ENCODE data around the gene ZBTB7C.

The ZBTB7C gene

DNA sequence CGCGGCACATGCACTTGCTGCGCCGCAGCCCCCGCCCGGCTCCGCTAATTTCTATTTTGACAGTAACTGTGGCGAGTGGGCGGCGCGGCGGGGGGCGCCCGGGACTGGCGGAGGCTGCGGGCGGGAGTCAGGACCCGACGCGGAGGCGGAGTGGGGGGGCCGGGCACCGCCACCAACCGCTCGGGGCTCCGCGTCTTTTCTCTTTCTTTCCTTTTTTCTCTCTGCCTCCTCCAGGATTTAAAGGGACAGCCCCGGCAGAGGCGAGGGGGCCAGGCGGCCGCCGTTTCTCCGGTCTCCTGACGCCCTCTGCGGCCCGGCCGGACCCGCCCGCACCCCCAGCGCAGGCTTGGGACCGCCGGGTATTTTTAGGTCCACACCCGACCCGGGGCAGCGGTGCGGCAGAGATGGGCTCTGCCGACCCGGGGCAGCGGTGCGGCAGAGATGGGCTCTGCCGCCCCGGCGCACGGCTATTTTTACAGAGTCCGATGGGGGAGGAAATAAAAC lies 460 bp upstream of the ZBTB7C start (continued):
- TF ChIP-seq SETDB1 (IDR thresholded peaks at IDR 0.05; ENCODE audit: insufficient read length, low read length): no peak
- TF ChIP-seq, protein P1, sequence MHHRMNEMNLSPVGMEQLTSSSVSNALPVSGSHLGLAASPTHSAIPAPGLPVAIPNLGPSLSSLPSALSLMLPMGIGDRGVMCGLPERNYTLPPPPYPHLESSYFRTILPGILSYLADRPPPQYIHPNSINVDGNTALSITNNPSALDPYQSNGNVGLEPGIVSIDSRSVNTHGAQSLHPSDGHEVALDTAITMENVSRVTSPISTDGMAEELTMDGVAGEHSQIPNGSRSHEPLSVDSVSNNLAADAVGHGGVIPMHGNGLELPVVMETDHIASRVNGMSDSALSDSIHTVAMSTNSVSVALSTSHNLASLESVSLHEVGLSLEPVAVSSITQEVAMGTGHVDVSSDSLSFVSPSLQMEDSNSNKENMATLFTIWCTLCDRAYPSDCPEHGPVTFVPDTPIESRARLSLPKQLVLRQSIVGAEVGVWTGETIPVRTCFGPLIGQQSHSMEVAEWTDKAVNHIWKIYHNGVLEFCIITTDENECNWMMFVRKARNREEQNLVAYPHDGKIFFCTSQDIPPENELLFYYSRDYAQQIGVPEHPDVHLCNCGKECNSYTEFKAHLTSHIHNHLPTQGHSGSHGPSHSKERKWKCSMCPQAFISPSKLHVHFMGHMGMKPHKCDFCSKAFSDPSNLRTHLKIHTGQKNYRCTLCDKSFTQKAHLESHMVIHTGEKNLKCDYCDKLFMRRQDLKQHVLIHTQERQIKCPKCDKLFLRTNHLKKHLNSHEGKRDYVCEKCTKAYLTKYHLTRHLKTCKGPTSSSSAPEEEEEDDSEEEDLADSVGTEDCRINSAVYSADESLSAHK (tag by site-specific recombination; IDR thresholded peaks at IDR 0.05): no peak
- no peak for TF ChIP-seq ZBTB10 (tag by site-specific recombination; IDR thresholded peaks at IDR 0.05)
- no peak for TF ChIP-seq GLI4 (tag by site-specific recombination; IDR thresholded peaks at IDR 0.05)
- no peak for TF ChIP-seq SCRT2 (tag by site-specific recombination; IDR thresholded peaks at IDR 0.05)
- TF ChIP-seq ZBTB1 (tag by site-specific recombination; IDR thresholded peaks at IDR 0.05): no peak
- no peak for TF ChIP-seq ZFP69B (tag by site-specific recombination; IDR thresholded peaks at IDR 0.05)
- TF ChIP-seq ZNF302 (tag by site-specific recombination; IDR thresholded peaks at IDR 0.05; ENCODE audit: low read depth): no peak
- TF ChIP-seq ZNF366 (tag by site-specific recombination; conservative IDR thresholded peaks at IDR 0.05): no peak
- no peak for TF ChIP-seq ZNF704 (tag by site-specific recombination; IDR thresholded peaks at IDR 0.05)
- TF ChIP-seq ZNF423 (tag by site-specific recombination; IDR thresholded peaks at IDR 0.05): no peak
- TF ChIP-seq GLIS1 (tag by site-specific recombination; IDR thresholded peaks at IDR 0.05): peak; percentile 15; the same call in 1 of the 2 replicates
- no peak for TF ChIP-seq KLF9 (tag by site-specific recombination; IDR thresholded peaks at IDR 0.05; ENCODE audit: low read depth)
- TF ChIP-seq ZFHX2 (tag by site-specific recombination; conservative IDR thresholded peaks at IDR 0.05): peak; percentile 95
- TF ChIP-seq ZNF202 (tag by site-specific recombination; IDR thresholded peaks at IDR 0.05; ENCODE audit: borderline replicate concordance): no peak
- TF ChIP-seq, protein P2, sequence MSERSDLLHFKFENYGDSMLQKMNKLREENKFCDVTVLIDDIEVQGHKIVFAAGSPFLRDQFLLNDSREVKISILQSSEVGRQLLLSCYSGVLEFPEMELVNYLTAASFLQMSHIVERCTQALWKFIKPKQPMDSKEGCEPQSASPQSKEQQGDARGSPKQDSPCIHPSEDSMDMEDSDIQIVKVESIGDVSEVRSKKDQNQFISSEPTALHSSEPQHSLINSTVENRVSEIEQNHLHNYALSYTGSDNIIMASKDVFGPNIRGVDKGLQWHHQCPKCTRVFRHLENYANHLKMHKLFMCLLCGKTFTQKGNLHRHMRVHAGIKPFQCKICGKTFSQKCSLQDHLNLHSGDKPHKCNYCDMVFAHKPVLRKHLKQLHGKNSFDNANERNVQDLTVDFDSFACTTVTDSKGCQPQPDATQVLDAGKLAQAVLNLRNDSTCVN (tag by site-specific recombination; optimal IDR thresholded peaks at IDR 0.05): peak; percentile 30
- no peak for TF ChIP-seq ZNF157 (tag by site-specific recombination; IDR thresholded peaks at IDR 0.05)
- no peak for TF ChIP-seq ELK4 (IDR thresholded peaks at IDR 0.05; ENCODE audit: borderline replicate concordance, low read depth, low read length)
- TF ChIP-seq ZNF549 (tag by site-specific recombination; IDR thresholded peaks at IDR 0.05): no peak
- TF ChIP-seq, protein P3, sequence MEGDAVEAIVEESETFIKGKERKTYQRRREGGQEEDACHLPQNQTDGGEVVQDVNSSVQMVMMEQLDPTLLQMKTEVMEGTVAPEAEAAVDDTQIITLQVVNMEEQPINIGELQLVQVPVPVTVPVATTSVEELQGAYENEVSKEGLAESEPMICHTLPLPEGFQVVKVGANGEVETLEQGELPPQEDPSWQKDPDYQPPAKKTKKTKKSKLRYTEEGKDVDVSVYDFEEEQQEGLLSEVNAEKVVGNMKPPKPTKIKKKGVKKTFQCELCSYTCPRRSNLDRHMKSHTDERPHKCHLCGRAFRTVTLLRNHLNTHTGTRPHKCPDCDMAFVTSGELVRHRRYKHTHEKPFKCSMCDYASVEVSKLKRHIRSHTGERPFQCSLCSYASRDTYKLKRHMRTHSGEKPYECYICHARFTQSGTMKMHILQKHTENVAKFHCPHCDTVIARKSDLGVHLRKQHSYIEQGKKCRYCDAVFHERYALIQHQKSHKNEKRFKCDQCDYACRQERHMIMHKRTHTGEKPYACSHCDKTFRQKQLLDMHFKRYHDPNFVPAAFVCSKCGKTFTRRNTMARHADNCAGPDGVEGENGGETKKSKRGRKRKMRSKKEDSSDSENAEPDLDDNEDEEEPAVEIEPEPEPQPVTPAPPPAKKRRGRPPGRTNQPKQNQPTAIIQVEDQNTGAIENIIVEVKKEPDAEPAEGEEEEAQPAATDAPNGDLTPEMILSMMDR (tag by site-specific recombination; IDR thresholded peaks at IDR 0.05): peak; percentile 38; the same call in 1 of the 2 replicates
- TF ChIP-seq ZNF473 (tag by site-specific recombination; IDR thresholded peaks at IDR 0.05): no peak
- TF ChIP-seq ZNF658 (tag by site-specific recombination; IDR thresholded peaks at IDR 0.05): no peak
- peak; percentile 14; the same call in 1 of the 2 replicates for TF ChIP-seq IKZF3 (tag by site-specific recombination; IDR thresholded peaks at IDR 0.05)
- peak; percentile 76 for TF ChIP-seq EGR2 (tag by site-specific recombination; IDR thresholded peaks at IDR 0.05; ENCODE audit: low read depth)
- TF ChIP-seq ZNF121 (tag by site-specific recombination; IDR thresholded peaks at IDR 0.05): no peak
- no peak for TF ChIP-seq ZNF174 (tag by site-specific recombination; IDR thresholded peaks at IDR 0.05)
- no peak for TF ChIP-seq ZNF792 (tag by site-specific recombination; IDR thresholded peaks at IDR 0.05)
- TF ChIP-seq ZBTB17 (tag by site-specific recombination; IDR thresholded peaks at IDR 0.05): no peak
- TF ChIP-seq ZNF391 (tag by site-specific recombination; IDR thresholded peaks at IDR 0.05; ENCODE audit: borderline replicate concordance, low read depth): no peak
